GM20000 (cell line): ENCODE measurements around the gene CORO6.

ENCODE experiments used
- DNase-seq: peaks from one replicate; pipeline ENCODE4 v3.0.0; 2012; ENCODE audit warnings: low spot score
- TF ChIP-seq, protein P1 (sequence below): IDR thresholded peaks from 2 replicates; pipeline ENCODE4 v1.5.1; 2012; ENCODE audit warnings: mild to moderate bottlenecking, control low read depth; ENCODE audit errors: extremely low read depth, missing control alignments

The CORO6 gene

DNA sequence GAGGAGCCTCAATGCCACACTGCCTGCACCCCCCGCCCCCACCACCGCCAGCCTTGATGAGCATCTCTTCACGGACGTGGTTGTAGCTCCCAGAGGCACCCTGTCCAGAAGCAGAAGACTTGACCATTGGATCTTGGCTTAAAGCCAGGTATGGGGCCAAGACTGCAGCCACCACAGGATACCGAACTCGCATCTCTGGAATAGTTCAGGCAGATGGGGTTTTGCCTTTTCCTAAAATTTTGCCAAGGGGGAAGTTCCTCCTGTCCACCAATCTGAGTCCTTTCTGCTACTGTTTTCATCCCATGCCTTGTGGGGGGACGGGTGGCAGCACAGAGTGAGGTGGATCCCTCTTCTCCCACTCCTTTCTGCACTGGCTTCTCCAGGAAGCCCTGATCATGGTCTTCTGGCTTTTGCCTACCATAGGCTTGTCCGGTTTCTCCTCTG, 939 bp downstream of the CORO6 start:
- TF ChIP-seq, protein P1, sequence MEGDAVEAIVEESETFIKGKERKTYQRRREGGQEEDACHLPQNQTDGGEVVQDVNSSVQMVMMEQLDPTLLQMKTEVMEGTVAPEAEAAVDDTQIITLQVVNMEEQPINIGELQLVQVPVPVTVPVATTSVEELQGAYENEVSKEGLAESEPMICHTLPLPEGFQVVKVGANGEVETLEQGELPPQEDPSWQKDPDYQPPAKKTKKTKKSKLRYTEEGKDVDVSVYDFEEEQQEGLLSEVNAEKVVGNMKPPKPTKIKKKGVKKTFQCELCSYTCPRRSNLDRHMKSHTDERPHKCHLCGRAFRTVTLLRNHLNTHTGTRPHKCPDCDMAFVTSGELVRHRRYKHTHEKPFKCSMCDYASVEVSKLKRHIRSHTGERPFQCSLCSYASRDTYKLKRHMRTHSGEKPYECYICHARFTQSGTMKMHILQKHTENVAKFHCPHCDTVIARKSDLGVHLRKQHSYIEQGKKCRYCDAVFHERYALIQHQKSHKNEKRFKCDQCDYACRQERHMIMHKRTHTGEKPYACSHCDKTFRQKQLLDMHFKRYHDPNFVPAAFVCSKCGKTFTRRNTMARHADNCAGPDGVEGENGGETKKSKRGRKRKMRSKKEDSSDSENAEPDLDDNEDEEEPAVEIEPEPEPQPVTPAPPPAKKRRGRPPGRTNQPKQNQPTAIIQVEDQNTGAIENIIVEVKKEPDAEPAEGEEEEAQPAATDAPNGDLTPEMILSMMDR, result no peak
- no peak for DNase-seq

GRCh38 chr17:29620779-29621500, 1.8 kb downstream of the CORO6 start:
- DNase-seq, result no peak

DNA sequence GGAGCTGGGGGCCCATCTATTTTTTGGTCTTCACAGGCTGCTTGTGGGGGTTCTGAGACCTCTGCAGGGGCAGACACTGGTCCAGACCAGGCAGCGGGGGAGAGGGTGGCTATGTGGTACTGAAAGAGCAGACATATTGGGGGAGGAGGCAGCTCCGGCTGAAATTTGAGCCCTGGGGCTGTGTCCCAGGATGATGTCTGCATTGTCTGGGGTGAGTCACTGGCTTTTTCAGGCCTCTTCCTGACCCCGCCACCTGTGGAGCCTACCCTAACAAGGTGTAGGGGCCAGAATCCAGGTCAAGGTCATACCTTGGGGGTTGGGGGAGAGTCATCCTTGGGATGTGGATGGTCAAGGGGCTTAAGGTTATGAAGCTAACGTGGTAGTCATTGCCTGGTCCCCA, 2.4 kb downstream of the CORO6 start:
- TF ChIP-seq, protein P1, result no peak

More at GRCh38 chr17:29620779-29621500, 1.8 kb downstream of the CORO6 start:
- TF ChIP-seq, protein P1, result no peak

DNA sequence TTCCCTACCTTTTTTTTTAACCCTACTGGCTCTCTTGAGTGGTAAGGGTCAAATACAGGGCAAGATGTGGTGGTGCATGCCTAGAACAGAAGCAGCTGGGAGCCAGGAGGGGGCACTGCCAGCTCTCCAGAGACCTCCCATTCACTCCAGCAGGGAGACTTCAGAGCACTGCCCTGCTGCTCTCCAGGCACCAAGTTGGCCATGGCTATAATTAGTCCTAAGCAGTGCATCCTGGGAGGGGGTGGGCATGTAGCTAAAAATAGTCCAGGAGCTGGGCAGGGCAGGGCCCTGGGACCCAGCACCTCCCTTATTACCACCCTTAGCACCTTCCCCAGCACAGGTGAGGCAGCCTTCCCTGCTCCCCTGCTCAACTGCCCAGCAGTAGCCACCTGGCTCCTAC, 3.5 kb downstream of the CORO6 start:
- no peak for DNase-seq
- TF ChIP-seq, protein P1, result no peak

More for the DNA sequence above, 2.4 kb downstream of the CORO6 start:
- DNase-seq, result no peak

- TF ChIP-seq, protein P1, result no peak
- DNase-seq, result no peak
These were observed 4.2 kb downstream of the CORO6 start for GRCh38 chr17:29618272-29619065.

- TF ChIP-seq, protein P1, result peak; percentile 86
- peak; percentile 89 for DNase-seq
These were observed 5.0 kb downstream of the CORO6 start for GRCh38 chr17:29617481-29618271.
